Esophagus squamous epithelium (tissue), 5 donors: ENCODE measurements around the gene DEPP1. TPM values are rescaled to one million over a fixed set of nuclear protein-coding genes. Genes with fewer than 3 reads are reported as not detected.

Source experiments
- DNase-seq: peaks from one replicate; lab custom pipeline; 2025; lab: John Stamatoyannopoulos, UW
- H3K27ac ChIP-seq, 4 donors: fragments of 200-600 bp; sonication (generic); one replicate each; pipeline ENCODE4 v1.5.1; 2016 to 2019; ENCODE audit warnings: mild to moderate bottlenecking in 1 of 4
- H3K27me3 ChIP-seq, 4 donors: fragments of 200-600 bp; sonication (generic); 1 replicate in 3 of 4; 2 replicates in 1 of 4; pipeline versions ENCODE4 v1.5.1 to v1.6.0; 2017 to 2021; ENCODE audit warnings: antibody characterized with exemption in 1 of 4
- H3K36me3 ChIP-seq, 3 donors: fragments of 200-600 bp; sonication (generic); one replicate each; pipeline ENCODE4 v1.5.1; 2016 to 2019
- H3K4me1 ChIP-seq, 3 donors: fragments of 200-600 bp; sonication (generic); one replicate each; pipeline ENCODE4 v1.5.1; 2017 to 2019
- H3K4me3 ChIP-seq, 4 donors: fragments of 200-600 bp; sonication (generic); 1 replicate in 3 of 4; 2 replicates in 1 of 4; pipeline ENCODE4 v1.5.1; 2016 to 2019; ENCODE audit warnings: mild to moderate bottlenecking in 2 of 4, moderate library complexity in 1 of 4
- H3K9me3 ChIP-seq, 3 donors: fragments of 200-600 bp; sonication (generic); one replicate each; pipeline ENCODE4 v1.5.1; 2016 to 2019
- CTCF ChIP-seq, 6 experiments: fragments of 450-650 bp in 4 of 6; fragments of 200-600 bp in 2 of 6; sonication (generic) in 2 of 6; IDR thresholded peaks; one replicate each; pipeline ENCODE4 v1.5.1; 2016 to 2019; ENCODE audit warnings: antibody characterized with exemption in 6 of 6, mild to moderate bottlenecking in 4 of 6, moderate library complexity in 4 of 6
- POLR2A ChIP-seq, 4 donors: fragments of 450-650 bp; IDR thresholded peaks; one replicate each; pipeline ENCODE4 v1.6.1; 2017; ENCODE audit warnings: antibody characterized with exemption in 4 of 4, mild to moderate bottlenecking in 4 of 4, moderate library complexity in 3 of 4
- WGBS, 2 donors: methylation state at CpG; one replicate each; pipeline ENCODE4 v1.1.5; 2018; 5-methylcytosine and 5-hydroxymethylcytosine counted together
- intact Hi-C: fragments of 100-400 bp; cut with DNase I; formaldehyde crosslinking; loops from one replicate; pipeline ENCODE4 v1.15.0; 2022
- total RNA-seq, 4 donors: library from RNA; depleted of rRNA; stranded (reverse); fragments of >200 nt; gene quantifications; one replicate each; pipeline ENCODE4 v1.1.0, GENCODE V29; 2016
- donor health status: DM: yes; HTN: yes; CAD: no.

DEPP1 gene
- total RNA-seq, 4 donors from 2014 or later, result 2.5 to 116 (median 27.5) TPM

DNA sequence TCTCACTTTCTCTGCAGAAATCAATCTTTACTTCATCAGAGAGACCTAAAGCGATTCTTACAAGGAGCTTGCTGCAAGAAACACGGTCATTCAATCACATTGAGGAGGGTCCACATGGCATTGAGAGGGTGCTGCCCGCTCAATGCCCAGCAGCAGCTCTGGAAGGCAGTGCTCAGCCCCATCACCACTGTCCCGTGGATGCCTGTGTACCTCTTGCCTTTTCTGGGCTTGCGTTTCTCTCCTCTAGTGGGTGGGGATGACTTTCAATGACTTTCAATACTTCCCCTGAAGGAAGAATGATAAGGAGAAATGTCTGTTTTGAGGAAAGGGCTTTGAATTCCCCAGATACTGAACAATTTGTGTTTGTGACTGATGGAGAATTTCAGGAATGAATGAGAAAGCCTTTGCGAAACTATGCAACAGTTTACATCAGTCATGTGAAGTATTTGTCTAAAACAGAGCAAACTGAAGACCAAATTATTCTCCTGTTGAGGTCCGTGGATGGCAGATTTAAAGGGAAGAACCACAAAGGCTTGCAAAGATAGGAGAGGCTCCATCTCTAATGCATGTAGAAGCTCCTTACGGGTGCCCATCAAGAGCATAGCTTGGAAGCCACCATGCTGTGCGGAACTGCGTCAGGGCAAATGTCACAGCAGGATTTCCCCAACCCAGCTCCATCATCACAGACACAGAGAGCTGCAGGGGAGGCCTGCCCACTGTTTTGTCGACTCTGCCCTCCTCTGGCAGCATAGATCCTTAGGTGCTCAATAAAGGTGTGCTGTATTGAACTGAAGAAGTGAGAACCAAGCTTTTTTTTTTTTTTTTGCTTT is 15.5 kb upstream of the DEPP1 start:
- Histone ChIP-seq H3K36me3 (peaks cover 0 to 3% (median 0%) of the 10 kb centered on the region in 3 donors), H3K4me1 (peaks cover 10 to 94% (median 85%) of the 10 kb centered on the region in 3 donors), H3K9me3 (no peaks in the 10 kb centered on the region), H3K4me3 (no peak overlapping the region), H3K27me3 (peaks cover 0 to 4% (median 0%) of the 10 kb centered on the region in 4 donors), H3K27ac (peak overlapping the region; percentile 59 to 96 (median 74))
- DNase-seq, result no peak
- WGBS, 2 donors, result 86 to 89% methylated on average over 10 to 11 of the region's 11 CpGs
- intact Hi-C loops, result no loop called here
- TF ChIP-seq POLR2A (IDR thresholded peaks at IDR 0.05) (no peak), CTCF (IDR thresholded peaks at IDR 0.05) (no peak)

- no peaks in the 10 kb centered on the region for H3K9me3 ChIP-seq
- H3K4me1 ChIP-seq, result peaks cover 10 to 86% (median 79%) of the 10 kb centered on the region in 3 donors
- TF ChIP-seq CTCF (IDR thresholded peaks at IDR 0.05), result no peak
- TF ChIP-seq POLR2A (IDR thresholded peaks at IDR 0.05), result no peak
- H3K27me3 ChIP-seq, result peaks cover 0 to 4% (median 0%) of the 10 kb centered on the region in 4 donors
- WGBS, 2 donors, result 84 to 95% methylated on average over 5 to 7 of the region's 14 CpGs
- DNase-seq, result no peak
- H3K36me3 ChIP-seq, result peaks cover 0 to 5% (median 0%) of the 10 kb centered on the region in 3 donors
- intact Hi-C loops, result no loop called here
- no peak overlapping the region for H3K4me3 ChIP-seq
- H3K27ac ChIP-seq, result peak overlapping the region; percentile 5 to 96 (median 59)
These were observed 14.8 kb upstream of the DEPP1 start for GRCh38 chr10:44993226-44993921.

DNA sequence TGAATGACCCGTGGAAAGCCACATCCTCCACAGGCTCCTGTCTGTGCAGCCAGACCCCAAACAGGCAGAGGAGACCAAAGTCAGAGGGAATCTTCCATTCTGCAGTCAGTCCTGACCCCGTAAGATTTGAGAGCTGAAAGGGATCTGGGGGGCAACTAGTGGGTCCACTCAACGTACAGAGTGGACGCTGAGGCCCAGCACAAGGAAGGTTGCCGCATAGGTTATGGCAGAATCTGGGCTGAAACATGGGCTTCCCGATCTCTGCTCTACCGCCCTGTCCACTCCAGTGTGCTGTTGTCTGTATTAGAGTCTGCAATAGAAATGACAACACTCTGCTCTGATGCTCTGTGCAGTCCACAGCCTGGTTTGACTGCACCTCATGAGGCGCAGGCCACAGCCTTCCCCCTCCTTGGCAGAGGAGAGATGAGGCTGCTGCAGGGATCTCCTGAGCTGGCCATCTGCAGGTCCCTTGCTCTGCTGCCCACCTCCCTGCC is 14.2 kb upstream of the DEPP1 start:
- TF ChIP-seq POLR2A (IDR thresholded peaks at IDR 0.05) (no peak), CTCF (IDR thresholded peaks at IDR 0.05) (no peak)
- Histone ChIP-seq H3K4me3 (no peak overlapping the region), H3K27ac (peak overlapping the region in 3 of 4 donors; percentile 59 to 96 (median 59)), H3K36me3 (peaks cover 0 to 5% (median 0%) of the 10 kb centered on the region in 3 donors), H3K9me3 (no peaks in the 10 kb centered on the region), H3K4me1 (peaks cover 10 to 80% (median 74%) of the 10 kb centered on the region in 3 donors), H3K27me3 (peaks cover 0 to 4% (median 0%) of the 10 kb centered on the region in 4 donors)
- no peak for DNase-seq
- WGBS, 2 donors, result 90 to 100% methylated on average over 3 to 8 of the region's 8 CpGs
- intact Hi-C loops, result no loop called here

GRCh38 chr10:44992070-44992731 is 13.6 kb upstream of the DEPP1 start:
- Histone ChIP-seq H3K27ac (peak overlapping the region in 3 of 4 donors; percentile 59 to 96 (median 59)), H3K36me3 (peaks cover 0 to 5% (median 0%) of the 10 kb centered on the region in 3 donors), H3K4me3 (no peak overlapping the region), H3K4me1 (peaks cover 10 to 76% (median 70%) of the 10 kb centered on the region in 3 donors), H3K27me3 (peaks cover 0 to 4% (median 0%) of the 10 kb centered on the region in 4 donors), H3K9me3 (no peaks in the 10 kb centered on the region)
- no peak for TF ChIP-seq CTCF (IDR thresholded peaks at IDR 0.05)
- TF ChIP-seq POLR2A (IDR thresholded peaks at IDR 0.05), result no peak
- 41 to 42% methylated on average over 4 to 8 of the region's 11 CpGs for WGBS, 2 donors
- intact Hi-C loops, result no loop called here
- DNase-seq, result no peak
